Activated CD4-positive, alpha-beta T cell treated with anti-CD3 and anti-CD28 coated beads, Interleukin-2, amount 10 ng/mL, durations not matched to agents 7 days and 5 days (primary cell): ENCODE results near the gene RB1. TPM values are rescaled to one million over a fixed set of nuclear protein-coding genes. Genes with fewer than 3 reads are reported as not detected.
A peak's percentile ranks its signal among the peaks of the same experiment; 100 is the strongest.

Source experiments
- CTCF ChIA-PET: fragments of 350-600 bp; sonication (Branson Sonifier 250); formaldehyde crosslinking; loops from one replicate; lab custom pipeline; 2021; ENCODE audit warnings: antibody characterized with exemption; lab: Charles Lee
- POLR2A ChIA-PET: fragments of 350-600 bp; sonication (Branson Sonifier 250); formaldehyde crosslinking; loops from one replicate; lab custom pipeline; 2021; ENCODE audit warnings: antibody characterized with exemption; lab: Charles Lee
- DNase-seq: peaks from one replicate; pipeline ENCODE4 v3.0.0-alpha.2; 2020
- H3K27ac Mint-ChIP-seq: one replicate; pipeline ENCODE4 v1.8.0; 2021; ENCODE audit warnings: mild to moderate bottlenecking, moderate library complexity, mixed read lengths
- H3K27me3 Mint-ChIP-seq: one replicate; pipeline ENCODE4 v1.8.0; 2021; ENCODE audit warnings: mixed read lengths
- H3K36me3 Mint-ChIP-seq: one replicate; pipeline ENCODE4 v1.8.0; 2021; ENCODE audit warnings: low read depth, mixed read lengths
- H3K4me1 Mint-ChIP-seq: one replicate; pipeline ENCODE4 v1.8.0; 2021; ENCODE audit warnings: mixed read lengths
- H3K4me3 Mint-ChIP-seq: one replicate; pipeline ENCODE4 v1.8.0; 2021; ENCODE audit warnings: mild to moderate bottlenecking, moderate library complexity, mixed read lengths
- H3K9me3 Mint-ChIP-seq: one replicate; pipeline ENCODE4 v1.8.0; 2021; ENCODE audit warnings: mixed read lengths
- total RNA-seq, 2 experiments: library from RNA; stranded (reverse); gene quantifications; one replicate each; pipeline ENCODE4 v1.2.3, GENCODE V29; 2021

Gene RB1
- total RNA-seq, 2 experiments from 2014 or later, result 47.1 to 61.5 TPM

DNA sequence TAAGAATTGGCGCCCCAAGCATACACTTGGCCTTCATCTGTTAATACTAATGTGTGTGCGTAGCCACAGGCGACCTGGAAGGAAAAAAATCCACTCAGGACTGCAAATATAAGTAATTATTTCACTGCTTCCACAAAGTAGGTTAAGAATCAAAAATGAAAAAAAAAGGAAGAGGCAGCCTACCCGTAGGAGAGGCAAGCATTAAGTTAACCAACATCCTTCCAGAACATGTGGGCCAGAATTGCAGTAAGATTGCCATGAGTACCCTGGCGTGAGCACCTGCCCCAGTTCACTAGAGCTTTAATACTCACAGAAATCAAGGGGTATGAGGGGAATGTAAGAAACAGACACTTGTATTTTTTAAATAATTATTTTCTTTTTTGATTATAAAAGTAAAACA lies 207.1 kb downstream of the RB1 start:
- no peaks in the 10 kb centered on the region for H3K27me3 Mint-ChIP-seq
- POLR2A ChIA-PET, result no interaction called here
- H3K4me3 Mint-ChIP-seq, result no peak overlapping the region
- CTCF ChIA-PET, result interaction anchor here (0.6 kb wide), 1 partner anchor 1833 kb away, joined by 3 read pairs; no protein-coding TSS in a partner anchor
- H3K27ac Mint-ChIP-seq, result no peak overlapping the region
- no peak for DNase-seq
- H3K9me3 Mint-ChIP-seq, result peaks cover 13% of the 10 kb centered on the region
- H3K4me1 Mint-ChIP-seq, result peaks cover 48% of the 10 kb centered on the region
- H3K36me3 Mint-ChIP-seq, result peaks cover 79% of the 10 kb centered on the region

DNA sequence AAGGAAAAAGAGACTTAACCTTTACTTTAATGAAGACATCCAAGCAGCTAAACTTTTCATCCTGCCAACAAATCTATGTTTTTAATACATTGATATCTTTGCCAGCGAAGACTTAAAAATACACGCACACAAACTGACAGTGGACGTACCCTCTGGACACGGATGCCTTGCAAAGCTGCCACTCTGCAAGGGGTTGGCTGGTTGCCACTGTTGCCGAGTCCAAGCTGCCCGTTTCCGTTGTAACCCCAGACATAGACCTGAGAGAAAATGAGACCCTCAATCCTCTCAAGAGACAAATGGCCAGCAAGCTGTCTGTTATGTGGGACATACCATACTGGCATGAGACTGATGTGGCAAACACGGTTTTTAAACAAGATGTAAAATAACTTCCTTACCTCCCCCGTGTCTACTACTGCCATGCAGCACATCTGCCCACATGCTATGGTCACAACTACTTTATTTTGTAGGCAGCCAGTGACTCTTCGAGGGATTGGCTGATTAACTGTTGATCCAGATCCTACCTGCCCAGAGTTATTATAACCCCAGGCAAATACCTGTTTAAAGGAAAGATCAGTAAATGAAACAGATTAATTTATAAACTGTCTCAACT lies 208.2 kb downstream of the RB1 start:
- POLR2A ChIA-PET, result no interaction called here
- Mint-ChIP-seq H3K9me3 (peaks cover 14% of the 10 kb centered on the region), H3K27ac (no peak overlapping the region), H3K4me3 (no peak overlapping the region), H3K27me3 (no peaks in the 10 kb centered on the region), H3K36me3 (peaks cover 77% of the 10 kb centered on the region), H3K4me1 (peaks cover 39% of the 10 kb centered on the region)
- CTCF ChIA-PET, result interaction anchor here (1.5 kb wide), 1 partner anchor 10 kb away, joined by 3 read pairs; no protein-coding TSS in a partner anchor
- DNase-seq, result no peak

DNA sequence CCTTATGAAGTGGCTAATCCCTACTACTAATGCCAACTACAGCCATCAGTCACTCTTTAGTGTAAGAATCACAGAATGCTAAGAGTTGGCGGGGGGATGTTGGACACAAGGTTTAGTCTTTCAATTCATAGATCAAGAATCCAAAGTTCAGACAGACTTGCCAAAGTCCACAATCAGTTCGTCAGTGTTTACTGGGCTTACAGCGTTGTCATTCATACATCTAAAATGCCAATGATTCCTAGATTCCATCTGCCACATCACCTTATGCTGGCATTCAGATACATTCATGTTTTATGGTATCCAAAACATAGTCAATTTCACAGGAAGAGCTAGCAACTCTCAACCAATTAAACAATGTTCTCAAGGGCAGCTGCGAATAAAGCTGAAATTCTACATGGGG lies 211.2 kb downstream of the RB1 start:
- Mint-ChIP-seq H3K36me3 (peaks cover 73% of the 10 kb centered on the region), H3K4me1 (peaks cover 18% of the 10 kb centered on the region), H3K27me3 (no peaks in the 10 kb centered on the region), H3K27ac (no peak overlapping the region), H3K9me3 (peaks cover 7% of the 10 kb centered on the region), H3K4me3 (no peak overlapping the region)
- DNase-seq, result no peak
- CTCF ChIA-PET, result no interaction called here
- POLR2A ChIA-PET, result no interaction called here

DNA sequence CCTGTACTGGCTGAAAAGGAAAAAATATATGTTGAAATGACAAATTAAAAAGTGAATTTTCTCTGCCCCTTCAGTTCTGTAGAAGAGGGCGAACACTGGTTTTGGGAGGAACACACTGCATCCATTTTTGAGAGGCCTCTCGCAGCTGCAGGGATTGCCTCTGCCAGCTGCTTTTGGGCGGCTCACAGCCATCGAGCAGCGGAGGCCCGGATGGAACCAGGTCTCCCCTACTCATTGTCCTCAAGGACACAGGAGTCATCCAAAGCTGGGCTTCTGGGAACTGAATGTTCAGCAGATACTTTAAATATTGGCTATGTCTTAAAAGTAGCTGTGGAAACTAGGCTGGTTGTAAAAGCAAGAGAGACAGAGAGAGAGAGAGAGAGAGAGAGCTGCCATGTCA lies 212.2 kb downstream of the RB1 start:
- Mint-ChIP-seq H3K9me3 (peaks cover 7% of the 10 kb centered on the region), H3K4me1 (peaks cover 8% of the 10 kb centered on the region), H3K27ac (no peak overlapping the region), H3K27me3 (no peaks in the 10 kb centered on the region), H3K36me3 (peaks cover 72% of the 10 kb centered on the region), H3K4me3 (no peak overlapping the region)
- no peak for DNase-seq
- ChIA-PET CTCF (interaction anchor here (0.6 to 1.0 kb wide), 2 partner anchors 8 to 1993 kb away, joined by 4 read pairs; no protein-coding TSS in a partner anchor), POLR2A (no interaction called here)

DNA sequence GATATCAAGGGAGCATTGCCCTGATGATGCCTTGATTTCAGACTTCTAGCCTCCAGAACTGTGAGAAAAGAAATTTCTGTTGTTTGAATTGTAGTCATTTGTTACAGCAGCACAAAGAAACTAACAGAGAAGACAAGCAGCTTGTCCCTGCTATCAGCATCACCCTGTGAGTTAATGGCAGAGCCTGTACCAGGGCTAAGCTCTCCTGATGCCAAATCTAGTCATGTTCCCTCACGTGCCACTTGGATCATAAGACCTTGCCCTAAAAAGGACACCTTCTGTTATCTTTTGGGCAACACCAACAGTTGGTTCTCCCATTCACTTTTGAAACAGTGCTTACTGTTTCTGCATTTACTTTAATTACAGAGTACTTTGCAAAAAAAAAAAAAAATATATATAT lies 214.5 kb downstream of the RB1 start:
- ChIA-PET POLR2A (interaction anchor here (1.5 kb wide), 1 partner anchor 15 kb away, joined by 5 read pairs; the partner anchor contains the start of gene RCBTB2), CTCF (interaction anchor here (1.0 to 1.6 kb wide), 5 partner anchors 8 to 17 kb away, joined by 3 to 7 read pairs (median 3); no protein-coding TSS in a partner anchor)
- no peak for DNase-seq
- Mint-ChIP-seq H3K4me3 (no peak overlapping the region), H3K9me3 (peaks cover 7% of the 10 kb centered on the region), H3K36me3 (peaks cover 61% of the 10 kb centered on the region), H3K4me1 (peaks cover 5% of the 10 kb centered on the region), H3K27me3 (no peaks in the 10 kb centered on the region), H3K27ac (no peak overlapping the region)

DNA sequence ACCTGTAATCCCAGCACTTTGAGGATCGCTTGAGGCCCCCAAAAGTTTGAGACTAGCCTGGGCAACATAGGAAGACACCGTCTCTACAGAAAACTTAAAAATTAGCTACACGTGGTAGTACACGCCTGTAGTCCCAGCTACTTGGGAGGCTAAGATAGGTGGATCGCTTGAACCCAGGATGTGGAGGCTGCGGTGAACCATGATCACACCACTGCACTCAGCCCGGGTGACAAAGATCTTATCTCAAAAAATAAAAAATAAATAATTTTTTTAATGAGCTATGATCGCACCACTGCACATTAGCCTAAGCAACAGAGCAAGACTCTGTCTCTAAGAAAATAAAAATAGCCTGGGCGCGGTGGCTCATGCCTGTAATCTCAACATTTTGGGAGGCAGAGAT lies 222.7 kb downstream of the RB1 start:
- no peak overlapping the region for H3K4me3 Mint-ChIP-seq
- DNase-seq, result no peak
- ChIA-PET CTCF (interaction anchor here (0.6 to 1.7 kb wide), 2 partner anchors 9 to 540 kb away, joined by 4 to 7 read pairs; no protein-coding TSS in a partner anchor), POLR2A (no interaction called here)
- H3K4me1 Mint-ChIP-seq, result peaks cover 40% of the 10 kb centered on the region
- H3K36me3 Mint-ChIP-seq, result peaks cover 34% of the 10 kb centered on the region
- no peak overlapping the region for H3K27ac Mint-ChIP-seq
- no peaks in the 10 kb centered on the region for H3K27me3 Mint-ChIP-seq
- no peaks in the 10 kb centered on the region for H3K9me3 Mint-ChIP-seq

DNA sequence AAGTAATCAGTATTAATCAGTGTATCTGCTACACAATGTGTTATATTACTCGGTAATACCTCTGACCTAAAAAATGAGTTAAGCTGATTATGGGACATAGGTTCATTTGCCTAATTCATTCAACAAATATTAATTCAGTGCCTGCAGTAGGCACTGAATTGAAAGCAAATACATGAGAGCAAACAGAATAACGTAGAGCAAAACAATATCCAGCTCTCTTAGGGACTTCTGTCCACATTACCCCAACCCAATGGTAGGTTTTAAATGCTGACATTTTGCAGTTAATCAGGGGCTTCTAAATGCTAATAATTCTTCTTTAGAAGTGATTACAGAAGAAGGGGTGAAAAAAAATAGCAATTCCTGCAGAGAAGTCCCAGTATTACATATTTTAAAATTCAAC lies 224.4 kb downstream of the RB1 start:
- H3K4me1 Mint-ChIP-seq, result peaks cover 45% of the 10 kb centered on the region
- H3K27me3 Mint-ChIP-seq, result no peaks in the 10 kb centered on the region
- H3K36me3 Mint-ChIP-seq, result peaks cover 33% of the 10 kb centered on the region
- no peaks in the 10 kb centered on the region for H3K9me3 Mint-ChIP-seq
- H3K27ac Mint-ChIP-seq, result no peak overlapping the region
- POLR2A ChIA-PET, result no interaction called here
- no peak for DNase-seq
- H3K4me3 Mint-ChIP-seq, result no peak overlapping the region
- CTCF ChIA-PET, result interaction anchor here (0.8 kb wide), 1 partner anchor 10 kb away, joined by 3 read pairs; no protein-coding TSS in a partner anchor

DNA sequence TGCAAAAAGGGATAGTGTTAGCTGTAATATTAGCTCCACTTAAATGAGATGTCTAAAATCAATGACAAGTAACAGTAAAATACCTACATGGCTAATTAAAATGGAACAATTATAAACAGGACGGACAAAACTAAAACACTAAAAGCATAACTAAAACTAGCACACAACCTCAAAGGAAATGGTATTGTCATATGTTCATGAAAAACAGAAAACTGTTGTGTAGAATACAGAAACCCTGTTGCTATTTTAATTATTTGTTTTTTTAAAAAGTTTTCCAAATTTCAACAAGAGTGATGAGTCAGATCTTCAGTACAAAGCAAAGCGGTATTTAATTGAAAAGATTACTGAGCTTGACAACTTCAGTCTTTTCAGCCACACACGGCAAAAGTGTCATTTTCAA lies 225.2 kb downstream of the RB1 start:
- H3K4me1 Mint-ChIP-seq, result peaks cover 47% of the 10 kb centered on the region

DNA sequence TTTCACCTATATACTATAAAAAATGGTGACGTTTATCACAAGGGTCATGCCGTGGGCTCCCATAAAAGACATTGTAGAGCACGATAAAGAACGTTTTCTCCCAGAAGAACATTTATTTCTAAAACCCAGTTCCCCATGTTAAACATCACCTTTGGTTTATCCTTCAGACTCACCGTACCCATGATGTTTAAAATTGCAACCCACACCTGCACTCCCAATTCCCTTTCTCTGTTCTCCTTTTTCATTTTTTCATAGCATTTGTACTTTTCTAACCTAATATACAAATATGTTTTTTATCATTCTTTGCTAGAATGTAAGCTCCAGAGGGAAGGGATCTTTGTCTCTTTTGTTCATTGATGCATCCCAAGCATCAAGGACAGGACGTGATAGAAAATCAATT lies 227.3 kb downstream of the RB1 start:
- CTCF ChIA-PET, result interaction anchor here (0.8 kb wide), 1 partner anchor 36 kb away, joined by 3 read pairs; no protein-coding TSS in a partner anchor
- no peaks in the 10 kb centered on the region for H3K27me3 Mint-ChIP-seq
- peaks cover 54% of the 10 kb centered on the region for H3K4me1 Mint-ChIP-seq
- no peak for DNase-seq
- H3K36me3 Mint-ChIP-seq, result peaks cover 35% of the 10 kb centered on the region
- H3K9me3 Mint-ChIP-seq, result peaks cover 11% of the 10 kb centered on the region
- peak overlapping the region; percentile 99 for H3K27ac Mint-ChIP-seq
- POLR2A ChIA-PET, result no interaction called here
- H3K4me3 Mint-ChIP-seq, result peak overlapping the region; percentile 94

More for the DNA sequence above, 225.2 kb downstream of the RB1 start:
- Mint-ChIP-seq H3K4me3 (no peak overlapping the region), H3K36me3 (peaks cover 27% of the 10 kb centered on the region), H3K27ac (no peak overlapping the region), H3K27me3 (no peaks in the 10 kb centered on the region), H3K9me3 (no peaks in the 10 kb centered on the region)
- ChIA-PET POLR2A (no interaction called here), CTCF (interaction anchor here (0.8 to 1.0 kb wide), 2 partner anchors 10 to 11 kb away, joined by 3 to 4 read pairs; no protein-coding TSS in a partner anchor)
- no peak for DNase-seq

Other genes starting within 250 kb of the RB1 start
- 10 to 100 TPM; 63.1 to 72.2 TPM for gene MED4, start 208.6 kb upstream of the RB1 start, total RNA-seq
- 100 to 1,000 TPM; 259 to 317 TPM for gene ITM2B, start 70.5 kb upstream of the RB1 start, total RNA-seq
- gene LPAR6, start 109.4 kb downstream of the RB1 start, total RNA-seq, result 10 to 100 TPM; 56.7 to 79.9 TPM
- gene RCBTB2, start 229.3 kb downstream of the RB1 start, total RNA-seq, result 10 to 100 TPM; 22.5 to 24.5 TPM